Eye (tissue), 1 donor: Measurements from ENCODE around the gene QKI.
"Not testable (repeated sequence)": the region's sequence is repeated elsewhere in the genome, so short reads cannot be mapped to it uniquely, and the experiment has no call there.

ENCODE experiments used
- DNase-seq: peaks from one replicate; pipeline ENCODE4 v3.0.0-alpha.2; 2015

QKI gene

DNA sequence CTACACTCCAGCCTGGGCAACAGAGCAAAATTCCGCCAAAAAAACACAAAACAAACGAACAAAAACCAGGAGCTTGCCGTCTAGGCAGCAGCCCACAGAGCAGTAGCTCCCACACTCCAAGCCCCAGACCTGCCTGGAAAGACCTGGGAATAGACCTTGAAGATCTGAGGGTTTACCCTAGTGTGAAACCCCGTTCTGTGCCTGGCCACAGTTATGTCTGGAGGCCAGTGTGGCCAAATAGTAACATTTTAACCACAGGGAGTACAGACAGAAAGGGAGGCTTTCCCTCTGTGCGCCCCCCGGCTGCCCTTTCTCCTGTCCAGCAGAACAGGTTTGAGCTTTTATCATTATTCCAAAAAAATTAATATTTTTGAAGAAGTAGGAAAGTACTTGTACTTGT, 172.4 kb downstream of the QKI start:
- no peak for DNase-seq

DNA sequence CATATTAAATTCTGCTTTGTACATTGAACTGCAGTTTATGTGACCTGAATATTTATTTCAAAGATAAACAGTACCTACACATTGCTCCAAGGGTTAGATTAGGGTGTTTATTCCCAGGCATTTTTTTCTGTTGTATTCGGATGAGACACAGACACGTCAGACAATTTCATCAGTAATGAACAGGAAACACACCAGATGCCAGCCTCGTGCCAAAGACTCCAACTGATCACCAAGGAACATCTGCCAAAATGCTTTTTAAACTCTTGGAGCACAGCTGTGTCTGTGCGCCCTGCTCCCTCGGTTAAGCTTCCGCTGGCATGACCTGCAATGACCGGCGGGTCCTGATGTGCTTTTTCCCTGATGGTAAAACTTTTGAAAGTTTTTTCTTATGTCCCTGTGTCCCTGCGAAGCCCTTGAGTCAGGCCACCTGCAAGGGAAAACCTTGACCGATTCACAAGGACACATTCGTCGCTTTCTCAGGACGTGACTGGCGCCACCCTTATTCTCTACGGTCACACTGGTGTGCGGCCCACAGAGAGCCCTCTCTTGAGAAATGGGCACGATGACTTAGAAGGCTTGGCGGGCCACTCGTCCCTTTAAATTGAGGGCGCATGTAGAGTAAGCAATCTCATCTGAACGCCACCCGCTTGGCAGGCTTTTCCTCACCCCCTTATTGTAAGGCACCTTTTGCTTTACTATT, 173.9 kb downstream of the QKI start:
- DNase-seq, result no peak

GRCh38 chr6:163589387-163589786, 174.9 kb downstream of the QKI start:
- no peak for DNase-seq

DNA sequence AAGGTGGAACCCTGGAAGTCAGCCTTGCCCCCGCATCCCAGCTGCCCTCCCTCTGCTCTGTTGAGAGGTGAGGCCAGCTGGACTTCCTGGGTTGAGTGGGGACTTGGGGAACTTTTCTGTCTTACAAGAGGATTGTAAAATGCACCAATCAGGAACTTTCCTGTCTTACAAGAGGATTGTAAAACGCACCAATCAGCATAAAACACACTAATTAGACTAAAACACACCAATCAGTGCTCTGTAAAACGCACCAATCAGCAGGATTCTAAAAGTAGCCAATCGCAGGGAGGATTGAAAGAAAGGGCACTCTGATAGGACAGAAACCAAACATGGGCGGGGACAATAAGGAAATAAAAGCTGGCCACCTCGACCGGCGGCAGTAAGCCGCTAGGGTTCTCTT, 175.6 kb downstream of the QKI start:
- not testable (repeated sequence) for DNase-seq

DNA sequence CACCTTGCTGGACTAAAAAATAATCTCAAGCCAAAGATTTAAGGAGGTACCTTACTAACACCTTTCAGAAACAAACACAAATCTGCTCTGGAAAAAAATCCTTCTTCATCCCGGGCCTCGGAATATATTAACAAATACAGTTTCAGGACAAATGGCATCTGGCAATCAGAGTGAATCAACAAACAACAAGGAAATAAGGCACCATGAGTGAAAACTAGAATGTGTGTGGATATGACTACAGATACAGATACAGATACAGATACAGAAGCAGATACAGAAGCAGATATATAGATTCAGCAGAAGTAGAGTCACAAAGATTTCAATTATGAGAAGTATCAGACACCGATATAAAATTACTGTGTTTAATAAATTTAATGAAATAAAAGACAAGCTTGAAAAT, 178.4 kb downstream of the QKI start:
- no peak for DNase-seq

- DNase-seq, result no peak
Measured at GRCh38 chr6:163596174-163596573, 181.7 kb downstream of the QKI start.

GRCh38 chr6:163599136-163599535, 184.6 kb downstream of the QKI start:
- DNase-seq, result no peak

DNA sequence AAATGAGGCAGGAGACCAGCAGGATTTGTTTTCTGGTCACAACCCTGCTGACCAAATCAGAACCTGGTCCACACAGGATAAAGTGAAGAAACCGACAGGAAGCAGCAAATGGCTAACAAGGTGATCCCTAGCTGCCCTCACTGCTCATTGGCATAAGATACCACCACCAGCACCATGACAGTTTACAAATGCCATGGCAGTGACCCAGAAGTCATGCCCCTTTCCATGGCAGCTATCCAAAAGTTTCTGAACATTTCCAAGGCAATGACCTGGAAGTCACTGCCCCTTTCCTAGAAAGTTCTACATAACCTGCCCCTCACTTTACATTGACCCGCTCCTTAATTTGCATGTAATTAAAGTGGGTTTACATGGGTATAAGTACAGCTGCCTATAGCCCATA, 185.2 kb downstream of the QKI start:
- DNase-seq, result no peak

GRCh38 chr6:163600331-163600730, 185.8 kb downstream of the QKI start:
- no peak for DNase-seq

- no peak for DNase-seq
Measured at GRCh38 chr6:163600781-163601180, 186.3 kb downstream of the QKI start.

DNA sequence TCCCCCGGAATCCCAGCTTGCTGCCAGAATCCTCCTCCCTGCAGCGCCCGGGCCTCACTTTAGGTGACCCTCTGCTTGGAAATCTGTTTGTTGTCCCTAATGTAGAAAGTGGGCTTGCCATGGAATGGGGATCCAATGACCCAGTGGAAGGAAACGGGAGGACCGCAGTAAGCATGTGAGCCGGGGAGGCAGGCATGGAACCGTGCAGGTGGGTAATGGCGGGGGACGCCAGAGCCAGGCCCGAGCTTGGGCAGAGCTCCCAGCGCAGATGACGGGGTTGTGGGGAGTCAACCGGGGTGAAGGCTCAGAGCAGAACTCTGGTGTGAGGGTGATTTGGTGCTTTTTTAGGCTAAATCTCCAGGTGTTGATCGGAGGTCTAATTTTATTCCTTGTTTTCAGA, 188.3 kb downstream of the QKI start:
- DNase-seq, result no peak

DNA sequence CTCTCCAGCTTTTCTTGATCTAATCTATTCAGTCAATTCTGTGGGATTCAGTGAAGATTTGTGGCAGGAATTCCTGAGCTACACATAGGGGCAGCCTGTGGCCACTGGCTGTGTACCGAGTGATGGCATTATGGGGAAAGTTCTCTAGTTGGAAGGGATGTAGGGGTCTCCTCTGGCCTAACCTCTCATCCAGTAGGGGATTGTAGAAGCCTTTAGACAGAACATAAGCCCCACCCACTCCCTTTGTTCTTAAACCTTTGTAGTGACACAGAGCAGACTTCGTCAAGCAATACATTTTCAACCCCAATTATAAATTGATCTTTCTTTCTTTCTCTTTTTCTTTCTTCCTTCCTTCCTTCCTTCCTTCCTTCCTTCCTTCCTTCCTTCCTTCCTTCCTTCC, 188.9 kb downstream of the QKI start:
- no peak for DNase-seq

- no peak for DNase-seq
Measured at GRCh38 chr6:163605385-163606097, 191.0 kb downstream of the QKI start.

DNA sequence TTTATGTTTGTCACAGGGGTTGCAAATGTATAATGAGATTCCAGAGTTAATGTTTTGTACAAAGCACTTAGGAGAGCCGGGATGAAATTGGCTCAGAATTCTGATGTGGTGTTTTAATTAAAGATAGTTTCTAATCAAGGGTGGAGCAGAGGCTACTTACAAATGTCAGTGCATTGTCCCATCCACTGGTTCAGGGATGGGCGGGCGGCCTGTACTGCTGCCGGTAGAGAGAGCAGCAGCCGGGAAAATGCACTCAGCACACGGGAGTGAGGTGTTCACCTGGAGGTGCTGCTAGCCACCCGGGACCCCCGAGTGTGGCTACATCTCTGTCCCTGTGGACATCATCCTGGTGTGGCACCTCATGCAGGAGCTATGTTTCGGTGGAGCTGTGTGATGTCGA, 193.3 kb downstream of the QKI start:
- no peak for DNase-seq

DNA sequence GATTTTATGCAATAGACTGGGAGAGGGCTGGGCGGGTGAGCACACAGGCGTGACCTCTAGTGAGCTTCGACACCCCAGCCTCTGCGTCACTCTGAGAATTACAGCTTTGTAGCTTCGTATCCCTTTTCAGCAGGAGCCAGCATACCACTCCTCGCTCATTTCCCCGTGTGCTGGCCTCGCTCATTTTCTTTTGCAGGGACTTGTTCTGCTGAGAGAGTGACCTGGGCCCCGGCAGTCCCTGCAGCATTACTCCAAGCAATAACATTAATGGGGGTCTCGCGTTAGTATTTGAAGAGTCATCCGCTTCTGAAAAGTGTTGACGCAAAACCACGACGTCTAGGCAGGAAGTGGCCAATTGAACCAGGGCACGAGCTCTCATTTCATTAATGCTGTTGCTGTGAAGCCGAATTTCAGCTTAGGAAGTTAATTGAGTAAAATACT, 193.7 kb downstream of the QKI start:
- DNase-seq, result no peak

GRCh38 chr6:163612200-163612599, 197.7 kb downstream of the QKI start:
- no peak for DNase-seq

DNA sequence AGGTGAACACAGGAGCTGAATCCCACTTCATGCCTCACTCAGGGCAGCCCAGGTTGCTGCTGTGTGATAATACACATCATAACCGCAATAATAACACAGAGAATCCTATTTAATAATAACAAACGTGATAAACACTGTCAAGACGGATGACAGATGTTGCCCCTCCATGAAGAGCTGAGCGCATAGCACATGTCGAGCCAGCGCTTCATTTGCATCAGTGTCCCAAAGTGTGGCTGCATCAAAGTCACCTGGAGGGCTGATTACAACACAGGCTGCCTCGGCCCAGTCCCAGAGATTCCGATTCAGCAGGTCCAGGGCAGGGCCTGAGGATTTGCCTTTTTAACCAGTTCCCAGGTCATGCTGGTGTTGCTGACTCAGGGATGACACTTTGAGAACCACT, 198.5 kb downstream of the QKI start:
- no peak for DNase-seq

- DNase-seq, result no peak
Measured at GRCh38 chr6:163613668-163614067, 199.2 kb downstream of the QKI start.

DNA sequence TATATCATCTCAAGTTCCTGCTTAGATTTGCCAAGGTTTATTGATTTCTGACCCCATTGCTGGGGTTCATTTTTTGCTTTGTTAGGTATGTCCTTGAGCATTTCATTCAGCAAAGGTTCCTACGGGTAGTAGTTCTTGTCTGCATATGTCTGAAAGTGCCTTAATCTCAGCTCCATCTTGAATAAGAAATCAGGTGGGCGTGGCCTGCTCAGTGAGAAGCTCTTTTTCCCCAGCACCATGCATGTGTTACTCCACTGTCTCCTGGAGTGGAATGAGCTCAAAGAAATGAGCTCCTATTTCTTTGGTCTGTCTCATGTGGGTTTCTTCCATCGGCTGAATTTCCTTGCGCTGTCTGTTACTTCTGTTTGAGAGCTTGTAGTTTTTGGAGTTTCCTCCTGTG, 201.9 kb downstream of the QKI start:
- DNase-seq, result no peak

- DNase-seq, result no peak
Measured at GRCh38 chr6:163617549-163617948, 203.0 kb downstream of the QKI start.

DNA sequence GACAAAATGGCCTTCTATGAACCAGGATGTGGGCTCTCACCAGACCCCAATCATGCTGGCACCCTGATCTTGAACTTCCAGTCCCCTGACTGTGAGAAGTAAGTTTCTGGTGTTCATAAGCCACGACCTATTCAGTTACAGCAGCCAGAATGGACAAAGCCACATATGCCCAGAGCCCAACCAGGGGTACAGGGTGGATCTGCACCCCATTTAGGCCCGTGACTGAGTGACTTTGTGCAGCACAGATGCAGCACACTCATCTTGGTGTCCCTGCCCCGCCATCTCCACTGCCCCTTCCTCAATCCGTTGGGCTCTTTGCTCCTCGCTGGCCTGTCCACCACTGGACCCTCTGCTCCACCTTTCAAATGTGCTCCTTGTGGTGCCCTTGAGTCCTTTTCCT, 205.6 kb downstream of the QKI start:
- no peak for DNase-seq

GRCh38 chr6:163620670-163621330, 206.3 kb downstream of the QKI start:
- no peak for DNase-seq

DNA sequence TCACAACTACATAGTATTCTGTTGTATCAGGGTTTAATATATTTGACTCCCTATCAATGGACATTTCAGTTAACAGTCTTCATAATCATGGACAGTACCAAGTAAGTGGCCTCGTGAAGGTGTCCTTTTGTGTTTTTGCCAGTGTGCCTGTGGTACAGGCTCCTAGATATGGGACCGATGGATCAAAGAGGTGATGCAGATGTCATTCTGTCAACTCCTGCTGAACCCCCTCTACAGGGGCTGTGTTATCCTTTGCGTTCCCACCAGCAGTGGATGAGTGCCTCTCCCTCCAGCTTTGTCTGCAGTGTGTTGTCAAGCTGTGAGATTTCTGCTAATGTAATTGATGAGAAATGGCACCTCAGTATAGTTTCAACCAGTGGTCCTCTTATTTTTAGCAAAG, 210.7 kb downstream of the QKI start:
- no peak for DNase-seq
